ENCODE results near the gene ZNF79. TPM values are rescaled to one million over a fixed set of nuclear protein-coding genes. Genes with fewer than 3 reads are reported as not detected.
A peak's percentile ranks its signal among the peaks of the same experiment; 100 is the strongest.

Gene ZNF79
- total RNA-seq, result 6.2 TPM
- long read RNA-seq, partial matches to known transcripts, result 0 of 3 reads
- long read RNA-seq, other reads (novel, unspliced or antisense), result 0 of 3 reads

- intact Hi-C loops (cut with micrococcal nuclease), result no loop called here
- H3K27me3 ChIP-seq (ENCODE audit: low read depth), result no peaks in the 10 kb centered on the region
Observed at GRCh38 chr9:127423934-127424675, at the start of gene ZNF79. TSS of gene ZNF79 (plus strand) at chr9:127424382. CDS start at chr9:127424788, 406 bp downstream.

GRCh38 chr9:127380479-127380878 is 43.7 kb upstream of the ZNF79 start:
- DNase-seq, result no peak
- Histone ChIP-seq H3K36me3 (no peaks in the 10 kb centered on the region), H3K27me3 (ENCODE audit: low read depth) (no peaks in the 10 kb centered on the region), H3K27ac (replicated peaks) (no peak overlapping the region), H3K4me1 (no peaks in the 10 kb centered on the region), H3K9me3 (replicated peaks) (peaks cover 8% of the 10 kb centered on the region), H3K4me3 (no peak overlapping the region)
- no peak for TF ChIP-seq CTCF (IDR thresholded peaks at IDR 0.05; ENCODE audit: borderline replicate concordance)
- intact Hi-C loops (cut with micrococcal nuclease), result no loop called here

More at GRCh38 chr9:127423934-127424675, at the start of gene ZNF79:
- TF ChIP-seq CTCF (IDR thresholded peaks at IDR 0.05; ENCODE audit: borderline replicate concordance), result peak; percentile 20
- peak; percentile 95 for DNase-seq
- Histone ChIP-seq H3K4me3 (peak within 1 kb of the TSS; percentile 91), H3K9me3 (replicated peaks) (no peaks in the 10 kb centered on the region), H3K36me3 (peaks cover 13% of the 10 kb centered on the region), H3K4me1 (peaks cover 58% of the 10 kb centered on the region), H3K27ac (replicated peaks) (peak within 1 kb of the TSS; percentile 94)

GRCh38 chr9:127382541-127382940 is 41.6 kb upstream of the ZNF79 start:
- H3K27me3 ChIP-seq (ENCODE audit: low read depth), result no peaks in the 10 kb centered on the region
- no peaks in the 10 kb centered on the region for H3K4me1 ChIP-seq
- H3K27ac ChIP-seq (replicated peaks), result no peak overlapping the region
- intact Hi-C loops (cut with micrococcal nuclease), result no loop called here
- TF ChIP-seq CTCF (IDR thresholded peaks at IDR 0.05; ENCODE audit: borderline replicate concordance), result no peak
- H3K36me3 ChIP-seq, result no peaks in the 10 kb centered on the region
- no peak for DNase-seq
- H3K4me3 ChIP-seq, result no peak overlapping the region
- H3K9me3 ChIP-seq (replicated peaks), result peaks cover 8% of the 10 kb centered on the region

GRCh38 chr9:127384016-127384730 is 40.0 kb upstream of the ZNF79 start:
- H3K4me3 ChIP-seq, result no peak overlapping the region
- H3K27me3 ChIP-seq (ENCODE audit: low read depth), result no peaks in the 10 kb centered on the region
- DNase-seq, result no peak
- H3K9me3 ChIP-seq (replicated peaks), result peaks cover under 1% of the 10 kb centered on the region
- peaks cover 3% of the 10 kb centered on the region for H3K4me1 ChIP-seq
- H3K27ac ChIP-seq (replicated peaks), result no peak overlapping the region
- intact Hi-C loops (cut with micrococcal nuclease), result no loop called here
- no peaks in the 10 kb centered on the region for H3K36me3 ChIP-seq
- no peak for TF ChIP-seq CTCF (IDR thresholded peaks at IDR 0.05; ENCODE audit: borderline replicate concordance)

- Histone ChIP-seq H3K4me3 (no peak overlapping the region), H3K27me3 (ENCODE audit: low read depth) (no peaks in the 10 kb centered on the region), H3K27ac (replicated peaks) (no peak overlapping the region), H3K9me3 (replicated peaks) (no peaks in the 10 kb centered on the region), H3K4me1 (peaks cover 3% of the 10 kb centered on the region), H3K36me3 (peaks cover 1% of the 10 kb centered on the region)
- intact Hi-C loops (cut with micrococcal nuclease), result no loop called here
- no peak for TF ChIP-seq CTCF (IDR thresholded peaks at IDR 0.05; ENCODE audit: borderline replicate concordance)
- no peak for DNase-seq
Observed at GRCh38 chr9:127384901-127385300, 39.3 kb upstream of the ZNF79 start.

All from left ventricle myocardium inferior (tissue), 1 donor.